Caco-2 (cell line): Measurements from ENCODE around the gene IGFL3. TPM values are rescaled to one million over a fixed set of nuclear protein-coding genes. Genes with fewer than 3 reads are reported as not detected.

Experiments used
- BruUV-seq: library from RNA; stranded (reverse); fragments of 400-500 nt; replicated peaks from 2 replicates; lab custom pipeline; 2021; lab: Mats Ljungman, UMichigan
- CTCF ChIA-PET: fragments of 300-600 bp; sonication (Branson Sonifier 250); formaldehyde crosslinking; loops from one replicate; lab custom pipeline; 2022; ENCODE audit warnings: antibody characterized with exemption; lab: Charles Lee
- POLR2A ChIA-PET: fragments of 300-600 bp; sonication (Branson Sonifier 250); formaldehyde crosslinking; loops from one replicate; lab custom pipeline; 2022; ENCODE audit warnings: antibody characterized with exemption; lab: Charles Lee
- DNase-seq, 2 experiments: peaks; one replicate each; pipeline versions ENCODE4 v3.0.0 to v3.0.0-alpha.2; 2020 to 2022
- H3K27me3 ChIP-seq: replicated peaks from 2 replicates; pipeline ENCODE4 v1.6.0; 2011; ENCODE audit warnings: low read length; ENCODE audit not compliant: control insufficient read depth, insufficient read depth
- H3K36me3 ChIP-seq: 2 replicates; pipeline ENCODE4 v1.5.1; 2011; ENCODE audit warnings: low read length; ENCODE audit not compliant: control insufficient read depth, insufficient read depth
- H3K4me1 ChIP-seq: fragments of 250-450 bp; sonication (Bioruptor Pico); 2 replicates; pipeline ENCODE4 v1.5.1; 2020; ENCODE audit warnings: mild to moderate bottlenecking
- H3K4me3 ChIP-seq: 2 replicates; pipeline ENCODE4 v1.5.1; 2011; ENCODE audit warnings: low read depth, mild to moderate bottlenecking, control low read depth, low read length
- H3K9me3 ChIP-seq: fragments of 250-450 bp; sonication (Bioruptor Pico); 2 replicates; pipeline ENCODE4 v1.5.1; 2020; ENCODE audit warnings: mild to moderate bottlenecking, moderate library complexity
- H3K27ac Mint-ChIP-seq: one replicate; pipeline ENCODE4 v1.8.0; 2022; ENCODE audit warnings: mixed read lengths; ENCODE audit not compliant: unreplicated experiment
- H3K27me3 Mint-ChIP-seq: one replicate; pipeline ENCODE4 v1.8.0; 2022; ENCODE audit warnings: mixed read lengths; ENCODE audit not compliant: insufficient read depth, unreplicated experiment
- H3K36me3 Mint-ChIP-seq: one replicate; pipeline ENCODE4 v1.8.0; 2022; ENCODE audit warnings: mild to moderate bottlenecking, mixed read lengths; ENCODE audit not compliant: insufficient read depth, unreplicated experiment
- H3K4me1 Mint-ChIP-seq: one replicate; pipeline ENCODE4 v1.8.0; 2022; ENCODE audit warnings: low read depth, mixed read lengths; ENCODE audit not compliant: unreplicated experiment
- H3K4me3 Mint-ChIP-seq: one replicate; pipeline ENCODE4 v1.8.0; 2022; ENCODE audit warnings: mild to moderate bottlenecking, moderate library complexity, mixed read lengths; ENCODE audit not compliant: unreplicated experiment
- H3K9me3 Mint-ChIP-seq: one replicate; pipeline ENCODE4 v1.8.0; 2022; ENCODE audit warnings: mixed read lengths; ENCODE audit not compliant: unreplicated experiment
- intact Hi-C: fragments of 100-400 bp; cut with micrococcal nuclease; formaldehyde crosslinking; loops from one replicate; pipeline ENCODE4 v1.10.0; 2022; ENCODE audit not compliant: unreplicated experiment
- total RNA-seq: library from RNA; stranded (reverse); gene quantifications from 2 replicates; pipeline ENCODE4 v1.2.3, GENCODE V29; 2022
- TF ChIP-seq, protein P1 (sequence below), 2 experiments: fragments of 200-600 bp in 1 of 2; IDR thresholded peaks; 1 replicate in 1 of 2; 2 replicates in 1 of 2; pipeline versions ENCODE4 v1.5.1 to v1.8.0; 2011 to 2022; ENCODE audit warnings: antibody characterized with exemption in 1 of 2, control low read depth in 1 of 2, inconsistent platforms in 1 of 2, low read depth in 1 of 2, low read length in 1 of 2, mild to moderate bottlenecking in 1 of 2, moderate library complexity in 1 of 2; ENCODE audit not compliant: insufficient read depth in 1 of 2, severe bottlenecking in 1 of 2, unreplicated experiment in 1 of 2

IGFL3 gene
- total RNA-seq, 1 experiment from 2014 or later = not detected

DNA sequence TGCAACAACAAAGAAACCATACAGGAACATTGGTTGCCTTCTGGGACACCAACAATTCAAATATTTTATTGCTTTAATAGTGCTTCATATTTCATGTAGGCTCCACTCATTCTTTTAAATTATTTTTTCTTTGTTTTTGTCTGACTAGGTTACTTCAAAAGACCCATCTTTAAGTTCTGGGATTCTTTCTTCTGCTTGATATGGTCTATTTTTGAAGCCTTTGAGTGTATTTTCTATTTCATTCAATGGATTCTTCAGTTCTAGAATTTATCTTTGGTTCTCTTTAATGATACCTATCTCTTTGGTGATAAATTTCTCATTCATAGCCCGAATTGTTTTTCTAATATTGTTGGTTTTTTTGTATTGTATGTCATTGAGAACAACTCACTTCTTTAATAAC is 38.6 kb downstream of the IGFL3 start:
- H3K36me3 ChIP-seq = no peaks in the 10 kb centered on the region
- H3K4me1 ChIP-seq = peaks cover 9% of the 10 kb centered on the region; the same call in 1 of the 2 replicates
- no peaks in the 10 kb centered on the region for H3K36me3 Mint-ChIP-seq
- no peaks in the 10 kb centered on the region for H3K4me1 Mint-ChIP-seq
- DNase-seq = no peak
- H3K9me3 Mint-ChIP-seq = peaks cover 73% of the 10 kb centered on the region
- no peak overlapping the region for H3K4me3 Mint-ChIP-seq
- H3K27ac Mint-ChIP-seq = no peak overlapping the region
- no peaks in the 10 kb centered on the region for H3K27me3 ChIP-seq
- intact Hi-C loops = no loop called here
- BruUV-seq = no TSS peak
- no peak overlapping the region for H3K4me3 ChIP-seq
- TF ChIP-seq, protein P1, sequence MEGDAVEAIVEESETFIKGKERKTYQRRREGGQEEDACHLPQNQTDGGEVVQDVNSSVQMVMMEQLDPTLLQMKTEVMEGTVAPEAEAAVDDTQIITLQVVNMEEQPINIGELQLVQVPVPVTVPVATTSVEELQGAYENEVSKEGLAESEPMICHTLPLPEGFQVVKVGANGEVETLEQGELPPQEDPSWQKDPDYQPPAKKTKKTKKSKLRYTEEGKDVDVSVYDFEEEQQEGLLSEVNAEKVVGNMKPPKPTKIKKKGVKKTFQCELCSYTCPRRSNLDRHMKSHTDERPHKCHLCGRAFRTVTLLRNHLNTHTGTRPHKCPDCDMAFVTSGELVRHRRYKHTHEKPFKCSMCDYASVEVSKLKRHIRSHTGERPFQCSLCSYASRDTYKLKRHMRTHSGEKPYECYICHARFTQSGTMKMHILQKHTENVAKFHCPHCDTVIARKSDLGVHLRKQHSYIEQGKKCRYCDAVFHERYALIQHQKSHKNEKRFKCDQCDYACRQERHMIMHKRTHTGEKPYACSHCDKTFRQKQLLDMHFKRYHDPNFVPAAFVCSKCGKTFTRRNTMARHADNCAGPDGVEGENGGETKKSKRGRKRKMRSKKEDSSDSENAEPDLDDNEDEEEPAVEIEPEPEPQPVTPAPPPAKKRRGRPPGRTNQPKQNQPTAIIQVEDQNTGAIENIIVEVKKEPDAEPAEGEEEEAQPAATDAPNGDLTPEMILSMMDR (IDR thresholded peaks at IDR 0.05; ENCODE audit: insufficient read depth in 1 of 2, low read depth in 1 of 2, low read length in 1 of 2, severe bottlenecking in 1 of 2, unreplicated experiment in 1 of 2) = no peak
- ChIA-PET POLR2A (no interaction called here), CTCF (no interaction called here)
- H3K27me3 Mint-ChIP-seq = no peaks in the 10 kb centered on the region
- H3K9me3 ChIP-seq = peaks cover 29% of the 10 kb centered on the region

DNA sequence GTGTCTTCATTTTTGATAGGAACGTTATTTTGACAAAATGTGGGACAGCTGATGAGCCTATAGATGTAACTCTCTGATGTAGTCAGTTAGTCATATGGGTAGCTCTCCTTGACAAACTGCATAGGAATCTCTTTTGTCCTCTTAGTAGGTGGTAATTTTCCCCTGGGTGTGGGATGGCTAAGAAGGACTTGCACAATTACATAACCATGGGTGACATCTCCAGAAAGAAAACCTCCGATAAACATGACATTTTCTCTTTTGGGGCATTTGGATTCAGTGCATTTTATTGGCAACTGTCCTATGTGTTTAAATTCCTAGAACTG is 41.8 kb downstream of the IGFL3 start:
- CTCF ChIA-PET = interaction anchor here (0.6 to 1.6 kb wide), 5 partner anchors 65 to 182 kb away, joined by 3 to 12 read pairs (median 6); partner anchors contain the start of gene IGFL2
- no peaks in the 10 kb centered on the region for H3K36me3 Mint-ChIP-seq
- no peaks in the 10 kb centered on the region for H3K27me3 Mint-ChIP-seq
- intact Hi-C loops = loop anchor here (1.0 kb wide), 2 partner anchors 107 to 183 kb away; no protein-coding TSS in a partner anchor
- DNase-seq = no peak
- Histone ChIP-seq H3K4me1 (peaks cover 5% of the 10 kb centered on the region; the same call in 1 of the 2 replicates), H3K4me3 (no peak overlapping the region), H3K9me3 (peaks cover 14% of the 10 kb centered on the region; the same call in 1 of the 2 replicates), H3K36me3 (no peaks in the 10 kb centered on the region), H3K27me3 (no peaks in the 10 kb centered on the region)
- peak overlapping the region; percentile 19 for H3K27ac Mint-ChIP-seq
- no peak overlapping the region for H3K4me3 Mint-ChIP-seq
- TF ChIP-seq, protein P1 (IDR thresholded peaks at IDR 0.05; ENCODE audit: insufficient read depth in 1 of 2, low read depth in 1 of 2, low read length in 1 of 2, severe bottlenecking in 1 of 2, unreplicated experiment in 1 of 2) = no peak
- POLR2A ChIA-PET = no interaction called here
- peaks cover 4% of the 10 kb centered on the region for H3K4me1 Mint-ChIP-seq
- BruUV-seq = no TSS peak
- peaks cover 41% of the 10 kb centered on the region for H3K9me3 Mint-ChIP-seq

DNA sequence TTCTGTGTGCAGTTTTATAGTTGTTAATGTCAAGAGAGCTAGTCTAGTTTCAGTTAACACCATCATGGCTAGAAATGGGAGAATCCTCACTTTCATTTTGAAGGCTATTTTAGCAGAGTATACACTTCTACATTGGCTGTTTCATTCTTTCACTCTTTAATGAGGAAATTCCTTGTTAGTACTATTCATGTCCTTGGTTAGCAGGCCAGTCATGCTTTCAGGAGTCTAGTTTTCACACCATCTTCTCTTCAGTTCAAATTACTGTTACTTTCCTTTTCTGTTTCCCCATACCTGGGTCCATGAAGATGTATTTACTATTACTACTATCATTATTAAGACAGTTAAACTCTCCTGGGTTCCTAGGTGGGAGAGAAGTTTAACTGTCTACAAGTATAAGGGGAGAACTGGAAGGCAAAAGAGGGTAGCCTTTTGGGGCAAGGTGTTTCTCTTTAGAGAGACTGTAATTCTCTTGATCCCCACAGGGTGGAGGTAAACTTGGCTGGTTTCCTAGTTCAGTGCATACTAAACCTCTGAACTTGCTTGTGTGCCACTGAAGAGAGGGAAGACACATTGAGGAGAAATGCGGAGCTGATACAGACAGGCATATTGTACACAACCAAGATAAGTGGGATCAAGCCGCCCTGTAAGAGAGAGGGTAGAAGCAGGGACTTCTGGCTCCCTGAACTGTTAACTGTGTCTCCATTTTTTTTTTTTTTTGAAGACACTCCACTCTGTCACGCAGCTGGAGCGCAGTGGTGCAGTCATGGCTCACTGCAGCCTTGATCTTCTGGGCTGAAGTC is 42.4 kb downstream of the IGFL3 start:
- Histone ChIP-seq H3K36me3 (no peaks in the 10 kb centered on the region), H3K4me3 (no peak overlapping the region), H3K4me1 (peaks cover 5% of the 10 kb centered on the region; the same call in 1 of the 2 replicates), H3K27me3 (no peaks in the 10 kb centered on the region), H3K9me3 (peaks cover 14% of the 10 kb centered on the region; the same call in 1 of the 2 replicates)
- H3K36me3 Mint-ChIP-seq = no peaks in the 10 kb centered on the region
- peak in 1 of 2 experiments; percentile 51 for DNase-seq
- peak overlapping the region; percentile 19 for H3K27ac Mint-ChIP-seq
- H3K4me1 Mint-ChIP-seq = peaks cover 6% of the 10 kb centered on the region
- no peak overlapping the region for H3K4me3 Mint-ChIP-seq
- ChIA-PET CTCF (interaction anchor here (0.6 to 1.6 kb wide), 6 partner anchors 53 to 183 kb away, joined by 3 to 12 read pairs (median 4); partner anchors contain the start of gene IGFL2), POLR2A (no interaction called here)
- no peaks in the 10 kb centered on the region for H3K27me3 Mint-ChIP-seq
- BruUV-seq = no TSS peak
- intact Hi-C loops = loop anchor here (1.0 kb wide), 2 partner anchors 107 to 183 kb away; no protein-coding TSS in a partner anchor
- TF ChIP-seq, protein P1 (IDR thresholded peaks at IDR 0.05; ENCODE audit: insufficient read depth in 1 of 2, low read depth in 1 of 2, low read length in 1 of 2, severe bottlenecking in 1 of 2, unreplicated experiment in 1 of 2) = peak; percentile 56 to 71
- peaks cover 36% of the 10 kb centered on the region for H3K9me3 Mint-ChIP-seq
